Midbrain (tissue), 1 donor: ENCODE measurements around the gene PPP4R3A.
"Not testable (repeated sequence)": the region's sequence is repeated elsewhere in the genome, so short reads cannot be mapped to it uniquely, and the experiment has no call there.

ENCODE experiments used
- DNase-seq: peaks from one replicate; lab custom pipeline; 2025; lab: John Stamatoyannopoulos, UW

Gene PPP4R3A

DNA sequence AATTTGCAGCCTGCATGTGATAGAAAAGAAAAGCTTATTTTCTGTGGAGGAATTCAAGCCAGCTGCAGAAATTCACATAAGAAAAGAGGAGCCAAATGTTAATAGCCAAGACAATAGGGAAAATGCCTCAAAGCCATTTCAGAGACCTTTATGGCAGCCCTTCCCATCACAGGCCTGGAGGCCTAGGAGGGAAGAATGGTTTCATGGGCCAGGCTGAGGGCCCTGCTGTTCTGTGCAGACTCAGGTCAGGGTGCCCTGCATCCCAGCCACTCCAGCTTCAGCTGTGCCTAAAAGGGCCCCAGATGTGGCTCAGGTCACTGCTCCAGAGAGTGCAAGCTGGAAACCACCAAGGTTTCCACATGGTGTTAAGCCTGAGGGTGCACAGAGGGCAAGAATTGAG is 71.3 kb downstream of the PPP4R3A start:
- no peak for DNase-seq

DNA sequence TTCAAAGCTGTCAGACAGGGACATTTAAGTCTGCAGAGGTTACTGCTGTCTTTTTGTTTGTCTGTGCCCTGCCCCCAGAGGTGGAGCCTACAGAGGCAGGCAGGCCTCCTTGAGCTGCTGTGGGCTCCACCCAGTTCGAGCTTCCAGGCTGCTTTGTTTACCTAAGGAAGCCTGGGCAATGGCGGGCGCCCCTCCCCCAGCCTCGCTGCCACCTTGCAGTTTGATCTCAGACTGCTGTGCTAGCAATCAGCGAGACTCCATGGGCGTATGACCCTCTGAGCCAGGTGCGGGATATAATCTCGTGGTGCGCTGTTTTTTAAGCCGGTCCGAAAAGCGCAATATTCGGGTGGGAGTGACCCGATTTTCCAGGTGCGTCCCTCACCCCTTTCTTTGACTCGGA is 73.8 kb downstream of the PPP4R3A start:
- DNase-seq = not testable (repeated sequence)

DNA sequence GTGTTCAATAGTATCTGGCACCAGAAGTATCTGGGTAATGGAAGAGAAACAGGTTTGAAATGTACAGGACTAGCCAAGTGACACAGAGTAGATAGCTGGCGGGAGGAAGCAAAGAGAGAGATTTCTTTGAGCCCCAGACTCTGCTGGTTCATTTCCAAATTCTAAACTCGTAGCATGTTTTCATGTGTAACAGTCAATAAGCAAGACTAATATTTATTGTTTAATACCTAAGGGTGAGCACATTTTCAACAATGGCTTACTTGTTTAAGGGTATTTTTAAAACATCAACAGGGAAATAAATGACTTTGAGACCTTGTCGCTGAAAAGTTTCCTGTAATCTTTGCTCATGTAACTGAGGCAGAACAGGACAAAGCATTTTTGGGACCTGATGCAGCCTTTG is 80.7 kb downstream of the PPP4R3A start:
- no peak for DNase-seq

DNA sequence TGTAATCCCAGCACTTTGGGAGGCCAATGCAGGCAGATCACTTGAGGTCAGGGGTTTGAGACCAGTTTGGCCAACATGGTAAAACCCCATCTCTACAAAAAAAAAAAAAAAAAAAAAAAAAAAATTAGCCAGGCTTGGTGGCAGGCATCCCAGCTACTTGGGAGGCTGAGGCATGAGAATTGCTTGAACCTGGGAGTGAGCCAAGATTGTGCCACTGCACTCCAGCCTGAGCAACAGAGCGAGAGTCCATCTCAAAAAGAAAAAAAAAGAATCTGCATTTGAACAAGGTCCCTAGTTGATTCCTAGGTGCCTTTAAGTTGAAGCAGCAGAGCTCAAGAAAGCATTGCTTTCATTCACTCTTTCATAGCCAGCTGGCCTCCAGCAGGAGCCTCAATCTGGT is 81.2 kb downstream of the PPP4R3A start:
- not testable (repeated sequence) for DNase-seq

DNA sequence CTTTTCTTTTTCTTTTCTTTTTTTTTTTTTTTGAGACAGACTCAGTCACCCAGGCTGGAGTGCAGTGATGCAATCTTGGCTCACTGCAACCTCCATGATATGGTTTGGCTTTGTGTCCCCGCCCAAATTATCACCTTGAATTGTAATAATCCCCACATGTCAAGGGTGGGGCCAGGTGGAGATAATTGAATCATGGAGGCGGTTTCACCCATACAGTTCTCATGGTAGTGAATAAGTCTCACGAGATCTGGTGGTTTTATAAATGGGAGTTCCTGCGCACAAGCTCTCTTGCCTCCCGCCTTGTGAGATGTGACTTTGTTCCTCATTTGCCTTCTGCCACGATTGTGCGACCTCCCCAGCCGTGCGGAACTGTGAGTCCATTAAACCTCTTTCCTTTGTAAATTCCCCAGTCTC is 84.6 kb downstream of the PPP4R3A start:
- not testable (repeated sequence) for DNase-seq

DNA sequence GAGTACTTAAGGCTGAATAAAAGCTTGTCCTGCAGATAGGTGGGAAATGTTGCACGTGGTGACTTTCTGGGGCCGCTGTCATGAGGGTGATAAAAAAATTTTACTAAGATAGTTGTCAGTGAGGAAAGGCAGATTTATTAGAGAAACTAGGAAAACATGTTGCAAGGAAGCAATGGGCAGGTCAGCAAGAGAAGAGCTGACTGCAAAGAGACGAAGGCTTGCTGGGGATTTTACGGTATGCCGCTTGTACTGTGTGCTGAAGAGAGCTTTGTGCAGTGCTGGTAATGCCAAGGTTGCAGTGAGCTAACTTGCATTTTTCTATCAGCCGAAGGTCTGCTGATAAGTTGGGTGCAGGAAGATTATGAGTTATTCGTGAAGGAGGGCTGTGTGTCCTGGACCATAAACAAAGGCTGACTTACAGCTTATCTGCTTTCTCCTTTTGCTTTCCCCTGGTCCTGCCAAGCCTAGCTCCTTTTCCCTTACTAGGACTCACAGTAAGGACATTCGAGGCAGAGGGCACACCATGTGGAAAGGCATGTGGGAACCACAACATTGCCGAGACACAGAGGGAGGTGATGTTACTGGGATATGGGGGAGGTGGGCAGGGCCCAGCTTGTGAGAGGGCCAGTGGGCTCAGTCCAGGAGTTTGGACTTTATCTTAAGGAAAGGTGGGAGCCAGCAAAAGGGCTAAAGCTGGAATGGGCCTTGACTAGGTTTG is 85.1 kb downstream of the PPP4R3A start:
- DNase-seq = no peak

DNA sequence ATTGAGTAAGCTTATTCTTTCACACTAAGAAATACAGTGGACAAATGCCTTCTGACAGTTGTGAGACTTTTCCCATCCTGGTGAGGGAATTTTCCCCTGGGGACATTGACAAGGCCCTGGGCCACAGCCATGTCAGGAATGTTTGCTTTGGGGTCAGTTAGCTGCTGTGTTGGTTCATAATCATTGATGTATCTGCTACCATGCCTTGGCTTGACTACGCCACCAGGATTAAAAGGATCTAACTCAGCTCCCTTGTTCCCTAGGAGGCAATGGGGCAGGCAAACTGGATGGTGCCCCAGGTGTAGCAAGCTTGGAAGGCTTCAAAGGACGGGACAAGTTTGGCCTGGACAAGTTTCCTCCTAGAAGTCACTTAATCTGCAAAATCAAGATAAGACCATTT is 89.4 kb downstream of the PPP4R3A start:
- no peak for DNase-seq

DNA sequence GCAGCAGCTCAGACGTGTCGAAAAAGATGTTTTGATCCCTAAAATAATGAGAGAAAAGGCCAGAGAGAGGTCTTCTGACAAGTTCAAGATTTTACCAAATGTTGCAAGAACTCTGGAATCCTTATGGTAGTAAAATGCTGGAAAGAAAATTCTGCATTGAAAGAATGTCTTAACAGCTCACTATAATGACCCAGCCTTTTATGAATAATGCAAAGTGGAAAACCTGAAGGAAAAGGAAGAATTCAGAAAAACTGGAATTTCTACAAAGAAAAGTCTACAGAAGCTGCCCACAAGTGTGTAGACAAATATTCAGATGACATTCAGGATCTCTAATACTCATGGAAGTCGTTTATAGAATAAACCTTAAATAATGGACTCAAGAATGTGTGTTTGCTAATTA is 90.7 kb downstream of the PPP4R3A start:
- no peak for DNase-seq

DNA sequence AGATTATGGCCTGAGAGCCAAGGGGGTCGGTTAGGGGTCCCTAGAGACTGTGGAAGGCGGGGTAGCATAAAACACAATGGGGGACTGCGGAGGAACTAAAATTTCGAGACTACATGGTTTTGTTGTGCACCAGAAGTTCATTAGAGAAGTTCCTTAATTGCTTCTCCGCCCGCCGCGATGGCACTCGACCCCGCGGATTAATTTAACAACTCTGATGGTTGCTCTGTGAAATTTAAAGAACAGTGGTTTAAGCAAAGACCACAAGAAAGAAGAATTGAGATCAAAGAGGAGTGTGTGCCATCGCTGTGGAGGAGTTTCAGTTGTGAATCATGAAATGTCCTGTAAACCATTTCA is 91.1 kb downstream of the PPP4R3A start:
- DNase-seq = no peak

DNA sequence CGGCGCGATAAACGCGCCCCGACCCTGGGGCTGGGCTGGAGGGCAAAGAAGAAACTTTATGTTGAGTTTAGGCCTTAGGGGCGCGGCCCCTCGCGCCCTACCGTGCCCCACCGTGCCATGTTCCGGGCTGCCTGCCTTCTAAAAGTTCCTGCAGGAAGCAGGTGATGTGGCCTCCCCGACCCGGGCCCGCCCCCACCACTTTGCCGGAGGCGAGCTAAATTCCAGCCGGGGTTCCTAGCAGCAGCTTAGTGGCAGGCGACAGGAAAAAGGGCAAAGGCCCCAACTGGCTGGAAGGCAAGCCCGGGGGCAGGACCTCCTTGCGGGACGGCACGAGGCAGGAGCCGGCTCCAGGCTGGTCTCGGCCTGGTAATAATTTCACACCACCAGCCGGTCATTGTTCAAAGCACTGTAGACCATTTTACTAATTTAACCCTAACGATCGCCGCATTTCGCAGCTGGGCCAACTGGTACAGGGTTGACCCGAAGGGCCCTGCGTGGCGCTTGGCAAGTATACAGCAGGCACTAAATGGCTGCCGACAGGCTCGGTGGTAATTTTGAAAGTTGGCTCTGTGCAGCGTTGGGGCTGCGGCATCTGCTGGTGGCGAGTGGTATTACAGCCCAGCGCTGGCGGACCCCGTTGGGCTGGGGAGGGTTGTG is 91.6 kb downstream of the PPP4R3A start:
- peak; percentile 59 for DNase-seq

DNA sequence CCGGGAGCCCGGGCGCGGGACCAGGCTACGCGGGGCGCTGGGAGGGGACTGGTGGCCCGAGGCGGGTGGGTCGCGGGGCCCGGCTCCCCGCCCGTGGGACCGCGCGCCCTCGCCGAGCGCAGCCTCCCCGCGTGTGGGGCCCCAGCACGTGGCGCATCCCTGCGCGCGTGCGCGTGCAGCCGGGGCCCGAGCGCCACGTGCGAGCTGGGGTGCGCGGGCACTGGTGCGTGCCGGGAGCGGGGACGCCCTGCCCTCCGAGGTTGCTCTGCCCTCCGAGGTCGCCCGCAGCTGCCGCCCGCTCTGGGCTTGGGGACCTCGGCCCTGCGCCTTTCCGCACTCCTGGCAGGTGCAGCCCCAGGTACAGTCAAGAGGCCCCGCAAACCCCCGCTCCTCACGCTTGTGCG is 92.1 kb downstream of the PPP4R3A start:
- no peak for DNase-seq

DNA sequence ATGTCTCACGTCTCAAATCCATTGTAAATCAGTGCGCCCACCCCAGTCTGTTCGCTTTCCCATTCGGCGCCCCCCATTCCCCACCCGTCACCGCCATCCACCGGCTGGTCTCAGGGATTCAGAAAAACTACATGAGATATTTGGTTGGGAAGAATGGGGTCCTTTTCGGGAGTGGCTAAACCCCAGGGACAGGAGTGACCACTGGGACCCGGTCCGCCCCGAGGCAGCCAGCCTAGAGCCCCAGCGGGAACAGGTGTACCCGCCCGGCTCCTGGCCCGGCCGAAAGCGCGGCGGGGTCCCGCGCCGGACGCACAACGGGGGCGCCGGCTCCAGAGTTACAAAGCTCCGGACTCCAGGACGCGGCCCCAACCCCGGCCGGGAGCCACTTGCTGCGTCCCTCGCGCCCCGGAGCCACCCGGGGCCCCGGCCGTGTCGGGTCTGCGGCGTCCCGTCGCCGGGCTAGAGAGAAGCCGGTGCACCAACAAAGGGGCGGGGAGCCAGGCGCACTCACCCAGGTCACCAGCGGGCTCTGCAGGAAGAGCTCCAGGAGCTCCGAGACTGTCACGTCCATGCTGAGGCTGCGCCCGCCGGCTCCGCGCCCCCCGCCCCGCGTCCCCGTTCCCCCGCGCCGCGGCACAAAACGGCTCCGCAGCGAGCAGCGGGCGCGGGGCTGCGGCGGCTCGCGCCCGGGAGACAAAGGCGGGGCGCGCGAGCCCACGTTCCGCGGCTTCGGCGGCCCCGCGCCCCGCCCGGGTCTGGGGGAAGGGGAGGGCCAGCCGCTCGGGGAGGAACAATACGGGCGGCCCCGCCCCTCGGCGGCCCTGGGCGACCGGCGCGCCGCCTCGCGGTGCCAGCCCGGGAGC is 92.8 kb downstream of the PPP4R3A start, which contains the start of gene CCDC88C:
TSS of gene CCDC88C (minus strand) at position 701 of the 863 bp plus-strand sequence. CDS start at position 571, 130 bp downstream.
- peak; percentile 48 for DNase-seq

DNA sequence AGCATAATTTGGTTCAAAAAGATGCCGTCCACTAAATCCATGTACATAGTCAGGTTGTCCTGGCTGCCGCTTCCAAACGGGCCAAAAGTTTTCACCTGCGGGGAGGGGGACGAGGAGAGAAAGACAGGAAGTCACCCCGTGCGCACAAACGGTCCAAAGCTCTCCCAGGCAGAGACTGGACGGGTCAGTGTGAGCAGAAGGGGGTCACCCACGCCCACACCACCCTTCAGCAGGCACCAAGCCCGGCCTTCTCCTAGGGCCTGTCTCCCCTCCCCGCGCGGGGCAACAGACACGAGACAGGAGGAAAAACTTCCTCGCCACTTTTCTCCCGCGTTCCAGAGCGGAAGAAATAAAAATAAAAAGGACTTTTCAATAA is 93.4 kb downstream of the PPP4R3A start:
- no peak for DNase-seq

DNA sequence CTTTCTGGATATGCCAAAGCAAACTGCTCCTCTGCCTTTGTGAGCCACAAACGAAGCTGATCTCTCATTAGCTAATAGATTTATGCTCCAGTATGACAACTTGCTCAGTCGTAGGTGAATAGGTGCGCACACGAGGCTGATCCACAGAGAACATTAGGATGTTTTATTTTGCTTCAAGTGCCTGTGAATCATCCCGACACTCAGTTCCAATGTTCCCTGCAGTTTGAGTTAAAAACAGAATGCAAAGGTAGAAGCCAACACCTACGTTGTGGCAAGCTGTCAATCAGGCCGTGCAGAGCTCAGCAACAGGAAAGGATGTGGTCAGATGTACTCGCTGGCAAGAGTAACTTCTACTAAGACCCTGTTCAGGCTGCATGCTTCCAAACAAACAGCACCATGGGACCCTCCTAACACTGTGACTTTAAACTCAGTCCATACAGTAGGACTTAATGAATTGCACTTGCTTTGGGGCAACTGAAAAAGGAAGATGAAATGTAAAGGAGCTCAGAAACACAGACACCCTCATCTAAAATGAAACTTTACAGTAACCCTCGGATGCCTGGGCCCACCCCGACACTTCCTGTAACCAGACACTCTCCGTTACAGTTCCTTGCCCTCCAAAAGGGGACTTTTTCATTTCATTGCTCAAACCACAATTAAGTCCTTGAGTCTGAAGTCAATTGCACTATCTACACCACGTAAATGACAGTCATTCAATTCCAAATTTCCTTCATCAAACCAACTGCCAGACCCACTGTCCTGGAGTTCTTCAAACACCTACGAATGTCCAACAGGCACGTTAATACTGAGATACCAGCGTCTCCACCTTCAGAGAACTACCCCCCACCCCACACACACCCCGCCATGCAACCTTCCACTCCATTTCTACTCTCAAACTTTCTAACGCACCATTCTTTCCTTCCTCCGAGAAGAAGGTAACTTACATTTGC is 94.0 kb downstream of the PPP4R3A start:
- no peak for DNase-seq

DNA sequence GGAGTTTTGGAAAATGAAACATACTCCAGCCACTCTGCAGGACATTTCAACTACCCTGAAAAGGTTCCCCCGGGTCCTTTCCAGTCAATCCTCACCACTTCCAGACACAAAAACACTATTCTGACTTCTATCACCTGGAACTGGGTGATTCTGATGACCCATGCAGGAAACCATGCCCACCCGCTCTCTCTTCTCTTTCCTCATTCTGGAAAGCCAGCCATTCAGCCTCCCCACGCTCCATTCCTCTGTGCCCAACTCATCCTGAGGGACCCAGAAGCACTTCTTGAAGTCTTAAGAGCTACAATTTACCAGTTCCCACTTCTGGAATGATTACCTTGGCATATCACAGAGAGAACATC is 95.7 kb downstream of the PPP4R3A start:
- DNase-seq = no peak

DNA sequence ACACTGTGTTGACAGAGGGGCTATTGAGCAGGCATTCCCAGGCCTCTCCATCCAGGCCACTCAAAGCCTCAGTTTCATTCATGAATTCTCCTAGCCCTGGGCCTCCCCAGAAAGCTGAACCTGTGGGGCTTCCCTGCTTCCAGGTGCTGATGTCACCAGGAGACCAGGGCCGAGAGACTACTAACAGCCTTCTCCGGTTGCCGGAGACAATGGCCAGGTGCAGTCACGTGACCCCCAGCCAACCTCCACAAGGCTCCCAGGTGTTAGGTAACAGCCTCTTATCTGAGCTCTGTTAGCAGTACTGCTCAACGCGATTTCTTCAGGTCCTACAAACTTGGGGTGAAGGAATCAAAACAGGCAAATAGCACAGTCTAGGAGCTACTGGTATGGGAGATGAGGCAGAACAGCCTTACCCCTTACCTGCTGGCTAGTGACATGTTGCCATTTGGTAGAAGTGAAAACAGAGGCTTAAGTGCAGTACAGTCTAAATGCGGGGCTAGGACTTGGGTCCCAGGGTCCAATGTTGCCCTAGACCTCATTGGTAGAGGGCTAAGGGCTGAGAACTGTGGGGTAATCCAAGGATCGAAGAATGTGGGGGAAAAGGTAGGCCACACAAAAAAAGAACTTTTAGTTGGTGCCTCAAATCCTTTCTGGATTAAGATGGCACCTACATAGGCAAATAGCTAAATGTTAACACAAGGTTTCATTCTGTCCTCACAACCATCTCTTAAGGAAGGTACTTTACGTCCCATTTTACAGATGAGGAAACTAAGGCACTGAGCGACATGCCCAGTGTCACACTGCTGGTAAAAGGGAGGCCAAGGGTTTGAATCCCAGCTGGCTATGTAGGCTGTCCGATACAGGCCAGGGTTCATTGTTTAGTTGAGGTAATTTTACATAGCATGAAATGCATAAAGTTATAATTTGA is 96.3 kb downstream of the PPP4R3A start:
- DNase-seq = no peak

DNA sequence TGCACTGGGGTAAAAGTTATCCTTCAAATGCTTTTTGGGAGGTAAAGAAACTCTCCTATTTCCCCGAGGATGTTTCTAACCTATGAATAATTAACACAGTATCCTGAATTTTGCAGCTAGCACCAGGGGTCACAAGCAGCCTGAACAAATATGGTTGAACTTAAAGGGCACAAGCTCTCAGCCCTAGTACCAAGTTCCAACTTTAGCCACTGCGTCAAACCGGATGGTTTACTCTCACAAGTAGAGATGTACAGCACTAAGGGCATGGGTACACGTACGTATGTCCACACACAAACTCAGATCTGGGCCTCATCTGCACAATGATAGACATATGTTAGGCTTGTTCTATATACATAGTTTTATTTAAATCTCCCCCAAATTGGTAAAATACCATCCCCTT is 97.2 kb downstream of the PPP4R3A start:
- no peak for DNase-seq

DNA sequence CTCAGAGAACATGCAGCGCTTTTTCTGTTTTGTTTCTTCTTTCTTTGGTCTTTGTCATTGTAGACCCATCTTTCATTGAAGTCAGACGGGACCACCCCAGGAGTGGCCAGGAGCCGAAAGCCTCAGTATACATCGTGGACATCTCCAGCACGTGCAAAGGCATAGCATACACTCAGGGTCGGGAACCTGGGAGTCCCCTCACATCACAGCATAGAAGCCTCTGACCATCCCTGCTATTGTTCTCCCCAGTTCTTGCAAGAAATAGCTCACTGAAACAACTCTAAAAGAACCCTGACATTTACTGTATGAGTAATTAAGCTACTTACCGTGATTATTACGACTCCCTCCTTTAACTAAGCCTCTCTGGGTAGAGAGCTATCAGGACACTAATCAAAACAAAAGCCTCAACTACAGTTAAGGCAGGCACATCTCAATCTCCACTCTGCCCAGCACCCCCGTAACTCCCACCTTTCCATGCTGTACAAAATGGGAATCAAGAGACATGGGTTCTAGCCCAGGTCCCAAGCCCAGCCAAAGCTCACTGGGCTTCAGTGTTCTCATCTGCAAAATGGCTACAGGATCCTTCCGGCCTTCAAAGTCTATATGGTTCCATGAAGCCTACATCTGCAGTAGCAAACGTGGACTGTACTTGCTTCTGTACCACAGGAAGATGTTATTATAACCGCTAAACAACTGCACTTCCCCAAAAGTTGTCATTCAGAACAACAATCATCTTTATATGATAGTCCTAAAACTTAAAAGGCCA is 99.2 kb downstream of the PPP4R3A start:
- DNase-seq = no peak

DNA sequence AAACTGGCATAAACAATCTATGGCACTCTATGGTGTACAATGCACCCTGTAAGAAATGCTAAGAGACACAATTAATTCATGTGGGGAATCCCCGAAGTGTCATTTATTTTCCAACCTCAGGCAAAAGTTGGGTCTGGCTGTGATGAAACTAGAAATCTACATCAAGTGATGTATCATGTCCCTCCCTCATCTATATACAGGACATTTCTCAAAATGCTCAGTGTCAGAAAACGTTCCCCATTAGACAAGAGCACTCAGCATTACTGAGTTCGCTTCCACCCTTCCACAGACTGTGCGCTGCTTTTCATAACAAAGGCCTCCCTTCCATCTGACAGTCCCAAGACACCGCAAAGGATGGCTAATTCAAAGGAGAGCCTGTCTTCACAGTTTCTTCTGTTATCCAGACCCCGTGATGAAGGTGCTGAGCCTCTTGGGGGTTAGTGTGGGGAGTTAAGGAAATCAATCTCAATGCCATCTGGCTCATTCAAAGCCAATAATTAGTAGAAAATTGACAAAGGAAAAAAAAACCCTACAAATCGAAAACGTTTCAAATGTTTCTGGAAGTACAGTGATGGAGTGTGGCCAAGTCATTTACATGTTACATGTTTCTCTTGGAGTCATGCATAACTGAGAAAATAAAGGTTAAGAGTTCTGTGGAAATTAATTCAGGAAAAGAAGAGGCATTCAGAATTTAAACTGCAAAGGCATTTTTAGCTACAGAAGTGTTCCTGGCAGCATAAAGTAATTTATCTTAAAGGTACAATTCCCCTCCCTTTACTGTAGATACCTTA is 100.0 kb downstream of the PPP4R3A start:
- DNase-seq = no peak
